CD1c-positive myeloid dendritic cell (primary cell): ENCODE data around the gene HGD.
A peak's percentile ranks its signal among the peaks of the same experiment; 100 is the strongest.
"Not testable (repeated sequence)": the region's sequence is repeated elsewhere in the genome, so short reads cannot be mapped to it uniquely, and the experiment has no call there.

Source experiments
- DNase-seq: peaks from one replicate; pipeline ENCODE4 v3.0.0-alpha.2; 2016; ENCODE audit errors: extremely low spot score

HGD gene

GRCh38 chr3:120637851-120638559 lies 44.0 kb downstream of the HGD start:
- DNase-seq: peak; percentile 75

GRCh38 chr3:120636795-120637401 lies 45.1 kb downstream of the HGD start:
- DNase-seq: no peak

- DNase-seq: no peak
Measured at GRCh38 chr3:120634539-120634938, 47.5 kb downstream of the HGD start.

- DNase-seq: peak; percentile 24
Measured at GRCh38 chr3:120625159-120625586, 56.9 kb downstream of the HGD start.

GRCh38 chr3:120623727-120624093 lies 58.3 kb downstream of the HGD start:
- no peak for DNase-seq

GRCh38 chr3:120622870-120623726 lies 58.9 kb downstream of the HGD start:
- peak; percentile 25 for DNase-seq

GRCh38 chr3:120622457-120622856 lies 59.6 kb downstream of the HGD start:
- no peak for DNase-seq

- DNase-seq: not testable (repeated sequence)
Measured at GRCh38 chr3:120616745-120617144, 65.3 kb downstream of the HGD start.

- DNase-seq: peak; percentile 57
Measured at GRCh38 chr3:120615847-120616609, 66.0 kb downstream of the HGD start.

GRCh38 chr3:120614765-120615164 lies 67.3 kb downstream of the HGD start:
- DNase-seq: peak; percentile 78

GRCh38 chr3:120608506-120608905 lies 73.5 kb downstream of the HGD start:
- no peak for DNase-seq

- no peak for DNase-seq
Measured at GRCh38 chr3:120604784-120605183, 77.3 kb downstream of the HGD start.

- DNase-seq: no peak
Measured at GRCh38 chr3:120604382-120604781, 77.7 kb downstream of the HGD start.

- DNase-seq: no peak
Measured at GRCh38 chr3:120602682-120603081, 79.4 kb downstream of the HGD start.

GRCh38 chr3:120601554-120601953 lies 80.5 kb downstream of the HGD start:
- DNase-seq: no peak

GRCh38 chr3:120599211-120599610 lies 82.8 kb downstream of the HGD start:
- DNase-seq: no peak

GRCh38 chr3:120597445-120598049 lies 84.5 kb downstream of the HGD start:
- no peak for DNase-seq

GRCh38 chr3:120596853-120597223 lies 85.2 kb downstream of the HGD start:
- DNase-seq: no peak

- DNase-seq: peak; percentile 99
Measured at GRCh38 chr3:120596116-120596852, 85.8 kb downstream of the HGD start, which contains the start of gene NDUFB4. NDUFB4 (plus strand) TSS chr3:120596336; CDS start chr3:120596360, 24 bp downstream.

GRCh38 chr3:120595788-120596115 lies 86.3 kb downstream of the HGD start:
- DNase-seq: no peak
